GM10248 (cell line): ENCODE results near the gene TMEM273.
A peak's percentile ranks its signal among the peaks of the same experiment; 100 is the strongest.

Experiments used
- CTCF ChIA-PET: fragments of 300-600 bp; sonication (Branson Sonifier 250); formaldehyde crosslinking; extraction: SDS; loops from one replicate; lab custom pipeline; 2021; ENCODE audit warnings: antibody characterized with exemption; lab: Yijun Ruan, JAX
- POLR2A ChIA-PET: fragments of 350-650 bp; sonication (Branson Sonifier 250); formaldehyde crosslinking; extraction: SDS; loops from one replicate; lab custom pipeline; 2020; ENCODE audit warnings: antibody characterized with exemption; lab: Yijun Ruan, JAX
- DNase-seq: peaks from one replicate; pipeline ENCODE4 v3.0.0; 2012; ENCODE audit errors: extremely low spot score
- TF ChIP-seq, protein P1 (sequence below): IDR thresholded peaks from 2 replicates; pipeline ENCODE4 v1.5.1; 2012; ENCODE audit warnings: mild to moderate bottlenecking, low read depth; ENCODE audit errors: extremely low read depth, missing control alignments, control extremely low read depth

The TMEM273 gene

GRCh38 chr10:49180444-49180860, 7.7 kb downstream of the TMEM273 start:
- ChIA-PET CTCF (no interaction called here), POLR2A (no interaction called here)
- no peak for DNase-seq
- TF ChIP-seq, protein P1, sequence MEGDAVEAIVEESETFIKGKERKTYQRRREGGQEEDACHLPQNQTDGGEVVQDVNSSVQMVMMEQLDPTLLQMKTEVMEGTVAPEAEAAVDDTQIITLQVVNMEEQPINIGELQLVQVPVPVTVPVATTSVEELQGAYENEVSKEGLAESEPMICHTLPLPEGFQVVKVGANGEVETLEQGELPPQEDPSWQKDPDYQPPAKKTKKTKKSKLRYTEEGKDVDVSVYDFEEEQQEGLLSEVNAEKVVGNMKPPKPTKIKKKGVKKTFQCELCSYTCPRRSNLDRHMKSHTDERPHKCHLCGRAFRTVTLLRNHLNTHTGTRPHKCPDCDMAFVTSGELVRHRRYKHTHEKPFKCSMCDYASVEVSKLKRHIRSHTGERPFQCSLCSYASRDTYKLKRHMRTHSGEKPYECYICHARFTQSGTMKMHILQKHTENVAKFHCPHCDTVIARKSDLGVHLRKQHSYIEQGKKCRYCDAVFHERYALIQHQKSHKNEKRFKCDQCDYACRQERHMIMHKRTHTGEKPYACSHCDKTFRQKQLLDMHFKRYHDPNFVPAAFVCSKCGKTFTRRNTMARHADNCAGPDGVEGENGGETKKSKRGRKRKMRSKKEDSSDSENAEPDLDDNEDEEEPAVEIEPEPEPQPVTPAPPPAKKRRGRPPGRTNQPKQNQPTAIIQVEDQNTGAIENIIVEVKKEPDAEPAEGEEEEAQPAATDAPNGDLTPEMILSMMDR: no peak

DNA sequence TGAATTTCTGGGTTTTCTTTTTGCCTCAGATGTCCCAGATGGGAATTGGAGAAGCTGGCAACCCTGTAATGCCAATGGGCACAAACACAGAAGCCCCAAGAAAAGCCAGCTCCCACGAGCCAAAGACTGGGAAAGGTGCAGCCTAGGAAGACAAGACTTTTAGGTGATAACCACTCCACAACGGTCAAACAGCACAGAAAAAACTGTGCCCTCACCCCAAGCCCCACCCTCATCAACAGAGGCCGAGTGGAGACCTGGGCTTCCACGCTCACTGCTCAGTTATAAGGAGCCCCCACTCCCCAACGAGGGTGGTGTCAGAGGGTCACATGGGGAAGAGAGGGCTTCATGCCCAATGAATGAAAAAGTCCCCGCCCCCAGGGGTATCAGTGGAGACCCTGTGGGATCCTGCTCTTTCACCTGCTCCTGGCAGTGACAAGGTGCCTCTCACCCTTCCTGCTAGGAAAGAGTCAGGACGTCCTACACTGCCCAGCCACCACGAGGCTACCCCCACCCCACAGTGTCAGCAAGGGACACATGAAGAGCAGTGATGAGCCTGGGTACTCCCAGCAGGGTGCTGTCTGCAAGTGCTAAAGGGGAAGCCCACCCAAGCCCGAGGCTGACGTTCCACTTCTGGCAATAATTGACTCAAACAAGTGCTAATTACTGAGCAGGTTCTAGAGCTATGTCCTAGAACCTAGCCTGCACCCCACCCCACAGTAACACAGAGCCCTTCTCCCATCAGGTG, 8.3 kb downstream of the TMEM273 start:
- no peak for DNase-seq
- CTCF ChIA-PET: interaction anchor here (2.6 to 3.3 kb wide), 2 partner anchors 10 to 16 kb away, joined by 12 to 17 read pairs; no protein-coding TSS in a partner anchor
- POLR2A ChIA-PET: interaction anchor here (2.0 kb wide), 1 partner anchor 10 kb away, joined by 7 read pairs; no protein-coding TSS in a partner anchor
- TF ChIP-seq, protein P1: no peak

DNA sequence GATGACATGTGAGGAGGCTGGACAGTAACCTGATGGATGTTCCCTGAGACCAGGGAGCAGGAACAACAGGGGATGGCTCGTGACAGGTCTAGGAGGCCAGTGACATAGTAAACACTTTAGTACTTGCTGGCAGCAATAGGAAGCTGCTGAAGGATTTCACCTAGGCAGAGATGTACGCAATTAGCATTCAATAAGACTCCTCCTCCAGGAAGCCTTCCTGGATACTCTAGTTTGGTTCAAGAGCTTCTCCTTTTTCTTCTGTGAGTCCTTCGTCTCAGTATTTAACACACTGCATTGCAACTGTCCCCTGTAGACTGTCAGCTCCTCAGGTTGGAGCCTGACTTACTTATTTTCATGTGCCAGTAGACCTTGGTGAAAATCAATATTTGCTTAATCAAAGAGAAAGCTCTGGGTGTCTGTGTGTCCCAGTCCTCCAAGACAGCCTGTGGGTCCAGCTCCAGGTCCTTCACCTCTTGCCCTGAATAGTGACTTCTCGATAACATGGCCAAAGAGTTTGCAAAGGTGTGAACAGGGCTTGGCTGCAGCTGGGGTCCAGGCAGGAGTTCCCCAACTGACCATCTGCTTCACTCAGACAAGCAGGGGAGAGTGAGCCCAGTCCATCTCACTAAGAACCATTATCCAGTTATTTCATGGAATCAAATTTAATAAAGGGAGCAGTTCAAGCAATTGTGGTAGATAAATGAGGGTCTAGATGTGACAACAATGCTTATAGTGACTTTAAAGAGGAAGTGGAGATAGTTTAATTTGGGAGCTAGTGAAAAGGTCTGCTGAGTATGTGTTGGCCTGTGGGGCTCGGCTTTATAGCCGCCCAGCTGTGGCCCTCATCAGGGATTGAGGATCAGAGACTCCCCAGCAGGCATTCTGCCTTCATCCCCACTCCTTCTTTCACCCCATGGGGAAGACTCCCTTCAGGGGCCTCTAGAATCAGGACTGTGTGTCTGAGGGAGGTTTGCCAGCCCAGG, 9.4 kb downstream of the TMEM273 start:
- ChIA-PET CTCF (interaction anchor here (2.6 to 3.3 kb wide), 2 partner anchors 11 to 15 kb away, joined by 12 to 17 read pairs; no protein-coding TSS in a partner anchor), POLR2A (interaction anchor here (0.6 to 2.0 kb wide), 2 partner anchors 12 to 26 kb away, joined by 4 to 7 read pairs; no protein-coding TSS in a partner anchor)
- TF ChIP-seq, protein P1: no peak
- no peak for DNase-seq

DNA sequence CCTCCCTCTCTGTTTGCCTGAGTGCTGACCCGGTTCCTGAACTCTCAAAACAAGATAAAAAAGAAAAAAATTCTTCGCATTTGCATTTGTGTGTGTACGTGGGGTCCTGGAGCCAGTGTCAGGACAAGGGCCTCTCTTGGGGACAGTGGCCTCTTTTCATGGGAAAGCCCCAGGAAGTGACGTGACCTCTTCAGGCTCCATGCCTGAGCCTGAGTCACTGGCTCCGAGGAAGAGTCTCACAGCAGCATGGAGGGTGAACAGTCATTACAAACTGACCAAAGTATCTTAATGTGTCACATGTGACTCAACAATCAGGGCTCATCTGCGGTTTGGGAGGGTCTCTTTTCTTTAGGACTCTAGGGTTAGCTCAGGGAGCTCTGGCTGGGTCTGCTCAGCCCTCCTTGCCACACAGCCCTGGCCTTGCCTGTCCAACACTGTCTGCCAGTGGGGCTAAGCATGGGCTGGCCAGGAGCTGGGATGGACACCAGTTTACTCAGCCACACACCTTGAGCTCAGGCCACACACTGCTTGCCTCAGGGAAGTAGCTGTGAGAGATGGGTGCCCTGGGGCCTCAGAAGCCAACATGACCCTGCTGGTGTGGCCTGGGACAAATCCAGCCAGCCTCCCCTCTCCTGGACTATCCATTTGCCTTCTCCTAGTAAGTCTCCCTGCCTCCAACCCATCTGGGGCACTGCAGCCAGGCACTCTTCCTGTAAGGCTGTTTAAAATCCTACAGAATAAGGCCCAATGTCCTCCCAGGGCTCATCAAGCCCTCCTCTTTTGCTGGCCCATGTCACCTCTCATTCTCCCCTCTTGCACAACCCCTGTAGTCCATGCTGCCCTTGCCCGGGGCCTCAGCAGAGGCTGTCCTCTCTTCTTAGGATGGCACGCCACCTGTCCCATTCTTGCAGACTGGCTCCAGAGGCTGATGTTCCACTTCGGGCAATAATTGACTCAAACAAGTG, 10.5 kb downstream of the TMEM273 start:
- CTCF ChIA-PET: interaction anchor here (1.0 to 3.3 kb wide), 3 partner anchors 12 to 17 kb away, joined by 3 to 17 read pairs (median 12); no protein-coding TSS in a partner anchor
- POLR2A ChIA-PET: interaction anchor here (2.0 kb wide), 1 partner anchor 13 kb away, joined by 7 read pairs; no protein-coding TSS in a partner anchor
- TF ChIP-seq, protein P1: no peak
- peak; percentile 87 for DNase-seq

GRCh38 chr10:49176310-49177268, 11.6 kb downstream of the TMEM273 start:
- no peak for DNase-seq
- TF ChIP-seq, protein P1: no peak
- ChIA-PET POLR2A (no interaction called here), CTCF (interaction anchor here (2.6 to 4.5 kb wide), 3 partner anchors 12 to 13 kb away, joined by 12 to 28 read pairs (median 17); no protein-coding TSS in a partner anchor)
